B cell (primary cell): ENCODE results near the gene NMNAT2.

Experiments
- EZH2 ChIP-seq: IDR thresholded peaks from 2 replicates; pipeline ENCODE4 v1.6.1; 2012; ENCODE audit warnings: borderline replicate concordance, low read depth, mild to moderate bottlenecking, moderate library complexity, low read length; ENCODE audit not compliant: insufficient read depth, poor library complexity, severe bottlenecking
- TF ChIP-seq, protein P1 (sequence below): fragments of 200-600 bp; IDR thresholded peaks from one replicate; pipeline ENCODE4 v1.8.0; 2022; ENCODE audit warnings: antibody characterized with exemption, mild to moderate bottlenecking

DNA sequence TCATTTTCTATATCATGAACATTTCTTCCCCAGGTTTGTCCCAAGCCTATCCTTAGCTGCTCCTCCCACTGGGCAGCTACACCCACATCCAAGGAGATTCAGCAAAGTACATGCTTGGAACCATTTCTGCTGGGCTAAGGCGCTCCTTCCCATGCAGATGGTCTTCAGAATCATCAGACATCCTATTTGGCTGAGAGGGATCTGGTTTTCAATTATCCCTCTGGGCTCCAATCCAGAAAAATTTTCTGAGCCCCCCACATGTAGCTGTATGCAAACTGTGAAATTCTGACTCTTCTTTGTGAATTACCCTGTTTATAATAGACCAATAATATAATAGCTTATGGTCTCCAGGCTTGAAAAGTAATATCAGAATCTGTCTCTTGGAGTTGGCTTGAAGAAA is 132.9 kb downstream of the NMNAT2 start:
- TF ChIP-seq, protein P1, sequence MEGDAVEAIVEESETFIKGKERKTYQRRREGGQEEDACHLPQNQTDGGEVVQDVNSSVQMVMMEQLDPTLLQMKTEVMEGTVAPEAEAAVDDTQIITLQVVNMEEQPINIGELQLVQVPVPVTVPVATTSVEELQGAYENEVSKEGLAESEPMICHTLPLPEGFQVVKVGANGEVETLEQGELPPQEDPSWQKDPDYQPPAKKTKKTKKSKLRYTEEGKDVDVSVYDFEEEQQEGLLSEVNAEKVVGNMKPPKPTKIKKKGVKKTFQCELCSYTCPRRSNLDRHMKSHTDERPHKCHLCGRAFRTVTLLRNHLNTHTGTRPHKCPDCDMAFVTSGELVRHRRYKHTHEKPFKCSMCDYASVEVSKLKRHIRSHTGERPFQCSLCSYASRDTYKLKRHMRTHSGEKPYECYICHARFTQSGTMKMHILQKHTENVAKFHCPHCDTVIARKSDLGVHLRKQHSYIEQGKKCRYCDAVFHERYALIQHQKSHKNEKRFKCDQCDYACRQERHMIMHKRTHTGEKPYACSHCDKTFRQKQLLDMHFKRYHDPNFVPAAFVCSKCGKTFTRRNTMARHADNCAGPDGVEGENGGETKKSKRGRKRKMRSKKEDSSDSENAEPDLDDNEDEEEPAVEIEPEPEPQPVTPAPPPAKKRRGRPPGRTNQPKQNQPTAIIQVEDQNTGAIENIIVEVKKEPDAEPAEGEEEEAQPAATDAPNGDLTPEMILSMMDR, result no peak
- TF ChIP-seq EZH2, result no peak
